HL-60 (cell line): ENCODE measurements around the gene EPSTI1.

Experiments
- GABPA ChIP-seq: IDR thresholded peaks from 2 replicates; pipeline ENCODE4 v1.6.1; 2012; ENCODE audit warnings: low read depth
- POLR2AphosphoS5 ChIP-seq: IDR thresholded peaks from 2 replicates; pipeline ENCODE4 v1.6.1; 2012; ENCODE audit warnings: low read depth
- SPI1 ChIP-seq: IDR thresholded peaks from 2 replicates; pipeline ENCODE4 v1.6.1; 2012; ENCODE audit warnings: low read depth, mild to moderate bottlenecking, borderline replicate concordance
- TF ChIP-seq, protein P1 (sequence below): IDR thresholded peaks from one replicate; pipeline ENCODE4 v1.5.1; 2011; ENCODE audit warnings: low read length, control low read depth, inconsistent platforms; ENCODE audit not compliant: insufficient read depth
- TF ChIP-seq, protein P2 (sequence below): IDR thresholded peaks from 2 replicates; pipeline ENCODE4 v1.6.1; 2012; ENCODE audit warnings: low read depth; ENCODE audit not compliant: insufficient replicate concordance

DNA sequence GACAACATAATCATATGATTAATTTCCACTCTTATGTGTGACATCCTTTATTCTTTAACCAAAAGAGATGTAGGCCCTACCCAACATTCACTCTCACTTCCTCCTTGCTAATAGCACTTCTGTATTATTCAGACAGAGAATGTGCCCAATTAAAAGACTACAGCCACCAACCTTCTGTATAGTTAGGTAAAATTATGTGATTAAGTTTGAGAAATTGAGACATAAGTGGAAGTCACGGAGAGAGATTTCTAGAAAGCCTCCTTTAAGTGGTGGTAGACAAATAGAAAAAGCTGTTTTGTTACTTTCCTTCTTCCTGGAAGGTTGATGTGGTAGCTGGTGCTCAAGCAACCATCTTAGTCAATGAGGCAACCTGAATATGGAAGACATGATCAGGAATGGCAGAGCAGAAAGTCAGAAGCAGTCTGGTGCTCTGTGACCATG lies 14.8 kb downstream of the EPSTI1 start:
- TF ChIP-seq, protein P1, sequence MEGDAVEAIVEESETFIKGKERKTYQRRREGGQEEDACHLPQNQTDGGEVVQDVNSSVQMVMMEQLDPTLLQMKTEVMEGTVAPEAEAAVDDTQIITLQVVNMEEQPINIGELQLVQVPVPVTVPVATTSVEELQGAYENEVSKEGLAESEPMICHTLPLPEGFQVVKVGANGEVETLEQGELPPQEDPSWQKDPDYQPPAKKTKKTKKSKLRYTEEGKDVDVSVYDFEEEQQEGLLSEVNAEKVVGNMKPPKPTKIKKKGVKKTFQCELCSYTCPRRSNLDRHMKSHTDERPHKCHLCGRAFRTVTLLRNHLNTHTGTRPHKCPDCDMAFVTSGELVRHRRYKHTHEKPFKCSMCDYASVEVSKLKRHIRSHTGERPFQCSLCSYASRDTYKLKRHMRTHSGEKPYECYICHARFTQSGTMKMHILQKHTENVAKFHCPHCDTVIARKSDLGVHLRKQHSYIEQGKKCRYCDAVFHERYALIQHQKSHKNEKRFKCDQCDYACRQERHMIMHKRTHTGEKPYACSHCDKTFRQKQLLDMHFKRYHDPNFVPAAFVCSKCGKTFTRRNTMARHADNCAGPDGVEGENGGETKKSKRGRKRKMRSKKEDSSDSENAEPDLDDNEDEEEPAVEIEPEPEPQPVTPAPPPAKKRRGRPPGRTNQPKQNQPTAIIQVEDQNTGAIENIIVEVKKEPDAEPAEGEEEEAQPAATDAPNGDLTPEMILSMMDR, result no peak
- TF ChIP-seq GABPA (no peak), POLR2AphosphoS5 (no peak), SPI1 (no peak)
- TF ChIP-seq, protein P2, sequence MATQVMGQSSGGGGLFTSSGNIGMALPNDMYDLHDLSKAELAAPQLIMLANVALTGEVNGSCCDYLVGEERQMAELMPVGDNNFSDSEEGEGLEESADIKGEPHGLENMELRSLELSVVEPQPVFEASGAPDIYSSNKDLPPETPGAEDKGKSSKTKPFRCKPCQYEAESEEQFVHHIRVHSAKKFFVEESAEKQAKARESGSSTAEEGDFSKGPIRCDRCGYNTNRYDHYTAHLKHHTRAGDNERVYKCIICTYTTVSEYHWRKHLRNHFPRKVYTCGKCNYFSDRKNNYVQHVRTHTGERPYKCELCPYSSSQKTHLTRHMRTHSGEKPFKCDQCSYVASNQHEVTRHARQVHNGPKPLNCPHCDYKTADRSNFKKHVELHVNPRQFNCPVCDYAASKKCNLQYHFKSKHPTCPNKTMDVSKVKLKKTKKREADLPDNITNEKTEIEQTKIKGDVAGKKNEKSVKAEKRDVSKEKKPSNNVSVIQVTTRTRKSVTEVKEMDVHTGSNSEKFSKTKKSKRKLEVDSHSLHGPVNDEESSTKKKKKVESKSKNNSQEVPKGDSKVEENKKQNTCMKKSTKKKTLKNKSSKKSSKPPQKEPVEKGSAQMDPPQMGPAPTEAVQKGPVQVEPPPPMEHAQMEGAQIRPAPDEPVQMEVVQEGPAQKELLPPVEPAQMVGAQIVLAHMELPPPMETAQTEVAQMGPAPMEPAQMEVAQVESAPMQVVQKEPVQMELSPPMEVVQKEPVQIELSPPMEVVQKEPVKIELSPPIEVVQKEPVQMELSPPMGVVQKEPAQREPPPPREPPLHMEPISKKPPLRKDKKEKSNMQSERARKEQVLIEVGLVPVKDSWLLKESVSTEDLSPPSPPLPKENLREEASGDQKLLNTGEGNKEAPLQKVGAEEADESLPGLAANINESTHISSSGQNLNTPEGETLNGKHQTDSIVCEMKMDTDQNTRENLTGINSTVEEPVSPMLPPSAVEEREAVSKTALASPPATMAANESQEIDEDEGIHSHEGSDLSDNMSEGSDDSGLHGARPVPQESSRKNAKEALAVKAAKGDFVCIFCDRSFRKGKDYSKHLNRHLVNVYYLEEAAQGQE, result no peak
